CD4-positive, alpha-beta T cell treated with Interleukin-4 for 1 hour (primary cell): ENCODE data around the gene IRF4.

Source experiments
- DNase-seq, 2 donors: peaks; one replicate each; pipeline ENCODE4 v3.0.0-alpha.2; 2020 to 2022

The IRF4 gene

GRCh38 chr6:399785-400534 lies 8.4 kb downstream of the IRF4 start:
- DNase-seq, result peak; percentile 44 to 64

DNA sequence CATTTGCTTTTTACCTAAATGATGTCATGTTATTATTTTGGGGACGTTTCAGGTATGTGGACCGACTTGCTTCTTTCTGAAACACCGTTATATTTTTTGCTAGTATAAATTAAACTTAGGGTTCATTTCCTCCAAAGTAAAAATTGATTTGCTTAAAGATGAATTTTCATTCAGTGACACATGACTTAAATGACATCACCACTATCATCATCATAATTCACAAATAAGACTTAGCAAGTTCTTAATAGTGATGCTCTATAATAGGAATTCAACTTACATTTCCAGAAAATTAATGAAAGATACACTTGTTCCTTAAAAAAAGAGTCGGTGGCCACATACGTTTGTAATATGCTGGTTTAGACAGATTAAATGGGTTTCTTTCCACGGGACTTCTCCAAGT lies 9.3 kb downstream of the IRF4 start:
- no peak for DNase-seq

GRCh38 chr6:401239-401993 lies 9.9 kb downstream of the IRF4 start:
- no peak for DNase-seq

GRCh38 chr6:401994-402640 lies 10.6 kb downstream of the IRF4 start:
- DNase-seq, result no peak

DNA sequence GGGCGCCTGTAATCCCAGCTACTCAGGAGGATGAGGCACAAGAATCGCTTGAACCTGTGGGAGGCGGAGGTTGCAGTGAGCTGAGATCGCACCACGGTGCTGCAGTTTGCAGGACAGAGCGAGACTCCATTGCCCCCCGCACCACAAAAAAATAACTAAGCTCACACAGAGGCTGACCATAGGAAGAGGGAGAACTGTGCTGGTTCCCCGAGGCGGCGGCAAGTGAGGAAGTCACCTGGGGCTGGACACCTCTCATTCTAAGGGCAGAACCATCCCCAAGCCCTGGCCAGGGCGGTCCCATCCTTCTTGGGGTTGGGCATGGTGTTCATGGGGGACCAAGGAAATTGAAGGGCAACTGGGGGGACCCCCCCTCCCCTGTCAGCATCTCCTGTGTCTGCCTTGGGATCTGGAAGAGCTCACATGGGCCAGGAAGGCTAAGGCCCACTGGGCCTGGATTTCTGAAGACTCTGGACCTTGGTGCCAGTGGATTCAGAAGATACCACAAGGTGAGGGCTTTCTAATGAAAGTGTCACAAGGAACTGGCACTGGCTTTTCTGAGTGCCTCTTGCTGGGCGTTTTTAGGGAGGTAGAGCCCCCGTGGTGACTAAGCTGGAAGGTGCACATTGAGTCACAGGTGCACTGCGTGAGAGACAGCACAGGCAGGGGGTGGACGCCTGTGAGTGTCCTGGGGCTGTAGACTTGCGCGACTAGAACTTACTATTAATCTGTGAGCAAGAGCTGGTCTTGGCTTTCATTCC lies 11.5 kb downstream of the IRF4 start:
- no peak for DNase-seq

DNA sequence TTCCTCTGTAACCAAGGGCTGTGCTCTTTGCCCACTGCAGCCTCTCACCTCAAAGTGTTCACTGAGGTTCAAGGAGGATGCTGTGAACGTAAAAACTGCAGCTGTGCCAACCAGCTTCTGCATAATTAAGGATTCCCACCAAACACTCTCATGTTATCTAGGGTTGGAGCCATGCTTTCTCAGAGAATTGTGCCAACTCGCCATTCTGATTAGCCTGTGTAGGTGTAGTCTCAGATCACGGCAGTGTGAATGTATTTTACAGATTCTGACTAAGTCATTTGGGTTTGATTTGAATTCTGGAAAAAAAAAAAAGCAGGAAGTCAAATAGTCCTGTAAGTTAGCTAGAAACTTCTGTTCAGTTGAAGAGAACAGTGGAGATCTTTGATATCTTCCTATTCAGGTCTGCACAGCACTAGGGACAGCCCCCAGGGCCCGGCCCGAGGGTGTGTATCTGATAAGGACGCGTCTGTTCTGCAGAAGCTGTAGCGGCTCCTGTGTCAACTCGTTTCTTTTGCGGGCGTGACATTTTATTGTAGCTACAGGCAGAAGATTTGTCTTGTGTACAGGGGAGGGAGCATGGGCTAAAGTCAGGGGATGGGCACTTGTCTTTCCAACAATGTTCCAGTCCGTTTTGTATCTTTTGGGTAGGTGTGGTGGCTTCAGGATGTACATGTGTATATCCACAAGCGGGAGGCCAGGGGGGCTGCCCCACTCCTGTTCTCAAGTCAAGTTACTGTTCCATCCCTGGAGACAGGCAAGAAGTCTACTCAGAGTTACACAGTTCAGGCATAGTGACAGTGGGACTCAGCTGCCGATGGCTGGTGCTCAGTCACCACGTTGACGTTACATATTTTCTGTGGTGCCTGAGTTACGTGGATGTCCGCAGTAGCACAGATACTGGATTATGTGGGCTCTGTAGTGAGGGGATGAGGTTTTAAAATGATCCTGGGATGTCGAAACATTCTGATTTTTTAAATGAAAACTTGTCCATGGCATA lies 12.4 kb downstream of the IRF4 start:
- peak; percentile 40 to 45 for DNase-seq

DNA sequence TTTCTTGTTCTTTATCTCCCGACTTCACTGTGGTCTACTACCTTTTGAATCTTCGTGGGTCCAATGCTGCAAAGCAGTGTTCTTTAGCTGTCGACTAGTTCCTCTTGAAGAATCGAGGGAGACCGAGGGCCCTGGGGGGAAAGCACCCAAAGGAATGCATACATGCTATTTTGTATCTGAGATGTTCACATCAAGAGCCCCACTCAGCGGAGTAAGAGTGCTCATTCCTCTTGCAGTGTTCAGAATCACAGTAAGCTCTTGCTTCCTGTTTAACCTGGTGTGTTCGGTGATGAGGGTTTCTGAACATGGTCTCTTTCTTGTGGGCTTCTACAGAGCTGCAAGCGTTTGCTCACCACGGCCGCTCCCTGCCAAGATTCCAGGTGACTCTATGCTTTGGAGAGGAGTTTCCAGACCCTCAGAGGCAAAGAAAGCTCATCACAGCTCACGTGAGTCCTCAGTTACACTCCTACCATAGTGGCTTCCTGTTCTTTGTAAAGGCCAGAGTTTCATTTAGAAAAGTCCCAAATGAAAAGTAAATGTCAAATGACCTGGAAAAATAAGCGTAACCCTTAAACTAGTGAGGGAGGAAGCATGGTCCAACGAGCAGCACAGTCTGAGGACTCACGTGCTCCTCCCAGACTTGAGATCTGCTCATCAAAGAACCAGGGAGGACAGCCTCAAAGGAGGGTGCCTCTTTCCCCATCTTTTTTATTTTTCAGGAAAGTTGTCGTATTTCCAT lies 13.3 kb downstream of the IRF4 start:
- no peak for DNase-seq

DNA sequence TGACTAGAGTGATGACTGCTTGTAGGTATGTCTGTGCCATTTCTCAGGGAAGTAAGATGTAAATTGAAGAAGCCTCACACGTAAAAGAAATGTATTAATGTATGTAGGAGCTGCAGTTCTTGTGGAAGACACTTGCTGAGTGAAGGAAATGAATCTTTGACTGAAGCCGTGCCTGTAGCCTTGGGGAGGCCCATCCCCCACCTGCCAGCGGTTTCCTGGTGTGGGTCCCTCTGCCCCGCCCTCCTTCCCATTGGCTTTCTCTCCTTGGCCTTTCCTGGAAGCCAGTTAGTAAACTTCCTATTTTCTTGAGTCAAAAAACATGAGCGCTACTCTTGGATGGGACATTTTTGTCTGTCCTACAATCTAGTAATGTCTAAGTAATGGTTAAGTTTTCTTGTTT lies 16.6 kb downstream of the IRF4 start:
- no peak for DNase-seq

- DNase-seq, result peak in 1 of 2 donors; percentile 55
These were observed 17.1 kb downstream of the IRF4 start for GRCh38 chr6:408599-409102.

- no peak for DNase-seq
These were observed 17.9 kb downstream of the IRF4 start for GRCh38 chr6:409370-409972.

DNA sequence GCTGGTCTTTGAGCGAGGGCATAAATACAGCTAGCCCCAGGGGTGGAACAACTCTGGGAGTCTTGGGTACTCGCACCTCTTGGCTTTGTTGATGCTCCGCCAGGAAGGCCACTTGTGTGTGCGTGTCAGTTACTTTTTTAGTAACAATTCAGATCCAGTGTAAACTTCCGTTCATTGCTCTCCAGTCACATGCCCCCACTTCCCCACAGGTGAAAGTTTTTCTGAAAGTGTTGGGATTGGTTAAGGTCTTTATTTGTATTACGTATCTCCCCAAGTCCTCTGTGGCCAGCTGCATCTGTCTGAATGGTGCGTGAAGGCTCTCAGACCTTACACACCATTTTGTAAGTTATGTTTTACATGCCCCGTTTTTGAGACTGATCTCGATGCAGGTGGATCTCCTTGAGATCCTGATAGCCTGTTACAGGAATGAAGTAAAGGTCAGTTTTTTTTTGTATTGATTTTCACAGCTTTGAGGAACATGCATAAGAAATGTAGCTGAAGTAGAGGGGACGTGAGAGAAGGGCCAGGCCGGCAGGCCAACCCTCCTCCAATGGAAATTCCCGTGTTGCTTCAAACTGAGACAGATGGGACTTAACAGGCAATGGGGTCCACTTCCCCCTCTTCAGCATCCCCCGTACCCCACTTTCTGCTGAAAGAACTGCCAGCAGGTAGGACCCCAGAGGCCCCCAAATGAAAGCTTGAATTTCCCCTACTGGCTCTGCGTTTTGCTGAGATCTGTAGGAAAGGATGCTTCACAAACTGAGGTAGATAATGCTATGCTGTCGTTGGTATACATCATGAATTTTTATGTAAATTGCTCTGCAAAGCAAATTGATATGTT lies 19.2 kb downstream of the IRF4 start:
- DNase-seq, result no peak

DNA sequence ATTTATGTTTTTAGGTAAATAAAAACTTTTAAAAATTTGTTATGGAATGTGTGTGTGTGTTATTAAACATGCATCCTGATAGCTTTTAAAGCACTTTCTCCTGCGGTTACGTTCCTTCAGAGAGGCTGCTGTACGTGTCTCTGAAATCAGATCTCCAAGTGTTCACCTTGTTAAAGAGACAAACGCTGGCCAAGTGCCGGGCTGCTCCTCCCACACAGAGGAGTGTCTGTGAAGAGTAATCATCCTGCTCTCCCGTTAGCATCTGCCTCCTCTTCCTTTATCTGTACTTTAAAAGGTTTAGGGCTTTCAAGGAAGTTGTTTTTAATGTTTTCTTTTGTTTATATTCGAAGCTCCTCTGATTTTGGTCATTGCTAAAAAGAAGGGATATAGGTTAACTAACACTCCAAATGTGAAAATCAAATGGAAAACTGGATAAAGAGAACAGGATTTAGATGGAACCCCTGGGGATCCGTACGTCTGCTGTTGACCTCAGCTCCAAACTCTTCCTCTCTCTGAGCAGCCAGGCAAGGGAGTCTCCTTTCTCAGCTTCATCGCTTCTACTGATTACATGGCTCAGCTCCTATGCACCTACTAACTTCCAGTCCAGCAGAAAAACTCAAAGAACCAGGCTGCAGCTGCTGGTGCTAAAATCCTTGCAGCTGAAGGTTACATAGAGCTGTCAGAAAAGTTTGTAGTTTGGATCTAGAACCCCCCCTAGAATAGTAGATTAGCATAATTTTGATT lies 20.0 kb downstream of the IRF4 start:
- no peak for DNase-seq

- no peak for DNase-seq
These were observed 20.8 kb downstream of the IRF4 start for GRCh38 chr6:412146-412886.

- DNase-seq, result no peak
These were observed 22.9 kb downstream of the IRF4 start for GRCh38 chr6:414447-414846.

- DNase-seq, result no peak
These were observed 23.5 kb downstream of the IRF4 start for GRCh38 chr6:415087-415486.

DNA sequence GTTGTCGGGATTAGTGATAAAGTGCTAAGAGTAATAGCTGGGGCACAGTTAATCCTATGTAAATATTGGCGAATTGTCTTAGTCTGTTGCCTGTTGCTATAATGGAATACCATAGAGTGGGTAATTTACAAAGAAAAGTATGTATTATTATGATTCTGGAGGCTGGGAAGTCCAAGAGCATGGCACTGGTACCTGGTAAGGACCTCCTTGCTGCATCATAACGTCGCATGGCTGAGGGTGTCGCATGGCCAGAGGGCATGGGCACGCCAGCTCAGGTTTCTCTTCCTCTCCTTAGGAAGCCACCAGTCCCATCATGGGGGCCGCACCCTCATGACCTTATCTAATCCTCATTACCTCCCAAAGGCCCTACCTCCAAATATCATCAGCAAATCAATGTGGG lies 29.7 kb downstream of the IRF4 start:
- DNase-seq, result no peak

DNA sequence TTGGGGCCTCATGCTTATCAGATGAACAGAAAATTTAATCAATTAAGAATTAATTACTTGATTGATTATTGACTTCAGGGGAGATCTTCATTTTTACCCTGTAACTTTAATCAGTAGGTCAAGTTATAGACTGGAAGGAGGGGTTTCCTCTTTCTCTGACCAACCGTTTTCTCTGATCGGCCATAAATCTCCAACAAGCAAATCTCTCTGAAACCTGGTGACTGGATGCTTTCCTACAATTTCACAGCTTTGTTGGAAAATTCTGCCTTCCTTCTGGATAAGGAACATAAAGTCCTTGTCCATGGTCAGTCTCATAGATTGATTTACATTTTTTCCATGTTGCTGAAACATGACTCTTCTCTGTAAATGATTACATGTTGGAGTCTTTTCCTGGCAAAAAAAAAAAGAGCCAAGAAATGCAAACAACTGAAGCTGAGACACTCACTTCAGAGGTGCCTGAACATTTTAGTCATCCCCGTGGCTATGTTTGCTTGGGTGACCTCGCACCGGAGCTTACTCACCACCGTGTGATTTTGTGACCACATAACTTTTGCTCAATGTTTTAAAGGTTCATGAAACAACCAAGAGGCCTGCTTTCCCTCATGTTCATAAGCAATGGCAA lies 31.0 kb downstream of the IRF4 start:
- DNase-seq, result no peak
